Measurements from ENCODE around the gene TIMM50. TPM values are rescaled to one million over a fixed set of nuclear protein-coding genes. Genes with fewer than 3 reads are reported as not detected.

TIMM50 gene
- total RNA-seq, 1 donor from 2014 or later, result 97.2 TPM

DNA sequence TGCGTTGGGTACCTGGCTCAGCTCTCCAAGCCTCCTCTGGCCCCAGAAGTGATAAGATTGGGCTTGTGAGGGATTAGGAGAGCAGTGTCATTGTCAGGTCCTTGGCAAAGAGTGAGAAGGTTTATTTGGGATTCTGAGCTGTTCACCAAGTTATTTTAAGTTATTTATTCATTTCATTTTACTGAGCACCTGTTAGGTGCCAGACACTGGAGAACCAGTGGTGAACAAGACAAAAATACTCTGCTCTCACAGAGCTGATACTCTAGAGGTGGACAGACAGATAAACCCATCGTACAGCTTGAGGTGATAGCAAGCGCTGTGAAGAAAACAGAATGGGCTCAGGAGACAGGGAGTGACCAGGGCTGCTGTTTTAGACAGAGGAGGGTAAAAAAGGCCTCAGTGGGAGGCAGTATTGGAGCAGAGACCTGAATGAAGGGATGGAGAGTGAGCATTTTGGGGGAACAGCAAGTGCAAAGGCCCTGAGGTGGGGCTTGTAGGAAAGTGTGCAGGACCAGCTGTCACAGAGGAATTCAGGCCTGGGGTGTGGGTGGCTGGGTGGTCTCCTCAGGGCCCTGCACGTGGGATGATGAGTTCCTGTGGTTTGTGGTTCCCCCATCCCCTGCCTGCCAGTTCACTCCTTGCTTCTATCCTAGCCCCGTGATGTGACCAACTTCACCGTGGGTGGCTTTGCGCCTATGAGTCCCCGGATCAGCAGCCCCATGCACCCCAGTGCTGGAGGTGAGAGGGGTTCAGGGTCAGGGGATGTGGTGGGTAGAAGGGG, 8.7 kb upstream of the TIMM50 start:
- H3K79me2 ChIP-seq (ENCODE audit: insufficient read depth, low read length), result no peaks in the 10 kb centered on the region
- Mint-ChIP-seq H3K27ac (ENCODE audit: unreplicated experiment) (no peak overlapping the region), H3K4me3 (ENCODE audit: unreplicated experiment) (no peak overlapping the region), H3K27me3 (ENCODE audit: low read depth, unreplicated experiment) (no peaks in the 10 kb centered on the region), H3K9me3 (ENCODE audit: unreplicated experiment) (no peaks in the 10 kb centered on the region), H3K36me3 (ENCODE audit: low read depth, unreplicated experiment) (peaks cover 40% of the 10 kb centered on the region), H3K4me1 (ENCODE audit: low read depth, unreplicated experiment) (peaks cover 3% of the 10 kb centered on the region)
- peaks cover 53% of the 10 kb centered on the region for H3K36me3 ChIP-seq (ENCODE audit: insufficient read depth, low read length)
- TF ChIP-seq EZH2 (IDR thresholded peaks at IDR 0.05; ENCODE audit: insufficient read depth, low read length), result no peak
- TF ChIP-seq, protein P1, sequence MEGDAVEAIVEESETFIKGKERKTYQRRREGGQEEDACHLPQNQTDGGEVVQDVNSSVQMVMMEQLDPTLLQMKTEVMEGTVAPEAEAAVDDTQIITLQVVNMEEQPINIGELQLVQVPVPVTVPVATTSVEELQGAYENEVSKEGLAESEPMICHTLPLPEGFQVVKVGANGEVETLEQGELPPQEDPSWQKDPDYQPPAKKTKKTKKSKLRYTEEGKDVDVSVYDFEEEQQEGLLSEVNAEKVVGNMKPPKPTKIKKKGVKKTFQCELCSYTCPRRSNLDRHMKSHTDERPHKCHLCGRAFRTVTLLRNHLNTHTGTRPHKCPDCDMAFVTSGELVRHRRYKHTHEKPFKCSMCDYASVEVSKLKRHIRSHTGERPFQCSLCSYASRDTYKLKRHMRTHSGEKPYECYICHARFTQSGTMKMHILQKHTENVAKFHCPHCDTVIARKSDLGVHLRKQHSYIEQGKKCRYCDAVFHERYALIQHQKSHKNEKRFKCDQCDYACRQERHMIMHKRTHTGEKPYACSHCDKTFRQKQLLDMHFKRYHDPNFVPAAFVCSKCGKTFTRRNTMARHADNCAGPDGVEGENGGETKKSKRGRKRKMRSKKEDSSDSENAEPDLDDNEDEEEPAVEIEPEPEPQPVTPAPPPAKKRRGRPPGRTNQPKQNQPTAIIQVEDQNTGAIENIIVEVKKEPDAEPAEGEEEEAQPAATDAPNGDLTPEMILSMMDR (IDR thresholded peaks at IDR 0.05; ENCODE audit: insufficient read depth, low read depth, low read length), result no peak
- no peak overlapping the region for H3K4me3 ChIP-seq (ENCODE audit: insufficient read depth, low read depth, low read length)
- no peak overlapping the region for H3K9ac ChIP-seq (ENCODE audit: low read length)
- peaks cover 76% of the 10 kb centered on the region for H4K20me1 ChIP-seq (ENCODE audit: insufficient read depth, low read length)
- no peak for FAIRE-seq
- peaks cover 7% of the 10 kb centered on the region for H3K4me1 ChIP-seq (ENCODE audit: insufficient read depth, low read length)
- no peaks in the 10 kb centered on the region for H3K9me3 ChIP-seq (ENCODE audit: insufficient read depth, low read depth, low read length)
- no peak overlapping the region for H3K27ac ChIP-seq (ENCODE audit: low read depth, low read length)
- H3K4me2 ChIP-seq (ENCODE audit: low read length), result no peak overlapping the region
- H3K27me3 ChIP-seq (ENCODE audit: insufficient read depth, low read length), result no peaks in the 10 kb centered on the region
- no peak overlapping the region for H2AFZ ChIP-seq (ENCODE audit: low read depth, low read length)
- DNase-seq (ENCODE audit: low read depth), result no peak

GRCh38 chr19:39472746-39473442, 7.7 kb upstream of the TIMM50 start:
- H2AFZ ChIP-seq (ENCODE audit: low read depth, low read length), result no peak overlapping the region
- H3K9me3 Mint-ChIP-seq (ENCODE audit: unreplicated experiment), result no peaks in the 10 kb centered on the region
- H3K36me3 Mint-ChIP-seq (ENCODE audit: low read depth, unreplicated experiment), result peaks cover 40% of the 10 kb centered on the region
- no peaks in the 10 kb centered on the region for H3K27me3 ChIP-seq (ENCODE audit: insufficient read depth, low read length)
- H3K9ac ChIP-seq (ENCODE audit: low read length), result no peak overlapping the region
- H4K20me1 ChIP-seq (ENCODE audit: insufficient read depth, low read length), result peaks cover 70% of the 10 kb centered on the region
- no peaks in the 10 kb centered on the region for H3K9me3 ChIP-seq (ENCODE audit: insufficient read depth, low read depth, low read length)
- no peak for DNase-seq (ENCODE audit: low read depth)
- H3K27ac ChIP-seq (ENCODE audit: low read depth, low read length), result no peak overlapping the region
- H3K79me2 ChIP-seq (ENCODE audit: insufficient read depth, low read length), result no peaks in the 10 kb centered on the region
- peaks cover 53% of the 10 kb centered on the region for H3K36me3 ChIP-seq (ENCODE audit: insufficient read depth, low read length)
- H3K27ac Mint-ChIP-seq (ENCODE audit: unreplicated experiment), result no peak overlapping the region
- peaks cover 7% of the 10 kb centered on the region for H3K4me1 ChIP-seq (ENCODE audit: insufficient read depth, low read length)
- no peak for TF ChIP-seq EZH2 (IDR thresholded peaks at IDR 0.05; ENCODE audit: insufficient read depth, low read length)
- TF ChIP-seq, protein P1 (IDR thresholded peaks at IDR 0.05; ENCODE audit: insufficient read depth, low read depth, low read length), result no peak
- peaks cover 3% of the 10 kb centered on the region for H3K4me1 Mint-ChIP-seq (ENCODE audit: low read depth, unreplicated experiment)
- no peaks in the 10 kb centered on the region for H3K27me3 Mint-ChIP-seq (ENCODE audit: low read depth, unreplicated experiment)
- H3K4me2 ChIP-seq (ENCODE audit: low read length), result no peak overlapping the region
- H3K4me3 ChIP-seq (ENCODE audit: insufficient read depth, low read depth, low read length), result no peak overlapping the region
- FAIRE-seq, result no peak
- no peak overlapping the region for H3K4me3 Mint-ChIP-seq (ENCODE audit: unreplicated experiment)

Data from astrocyte (in vitro differentiated cells and primary cell).